Dendritic cell treated with granulocyte-macrophage colony-stimulating factor and Interleukin-4, amounts not matched to agents 40 ng/mL and 50 ng/mL, for 4 days (primary cell): ENCODE measurements around the gene FAM107B.

Experiments used
- H3K27ac Mint-ChIP-seq: one replicate; pipeline ENCODE4 v1.8.0; 2022; ENCODE audit warnings: mild to moderate bottlenecking, mixed read lengths
- H3K27me3 Mint-ChIP-seq: one replicate; pipeline ENCODE4 v1.8.0; 2022; ENCODE audit warnings: mild to moderate bottlenecking, mixed read lengths
- H3K36me3 Mint-ChIP-seq: one replicate; pipeline ENCODE4 v1.8.0; 2022; ENCODE audit warnings: low read depth, mixed read lengths
- H3K4me1 Mint-ChIP-seq: one replicate; pipeline ENCODE4 v1.8.0; 2022; ENCODE audit warnings: low read depth, mixed read lengths
- H3K4me3 Mint-ChIP-seq: one replicate; pipeline ENCODE4 v1.8.0; 2022; ENCODE audit warnings: mild to moderate bottlenecking, moderate library complexity, mixed read lengths
- H3K9me3 Mint-ChIP-seq: one replicate; pipeline ENCODE4 v1.8.0; 2022; ENCODE audit warnings: mixed read lengths
- intact Hi-C: fragments of 100-400 bp; cut with micrococcal nuclease; formaldehyde crosslinking; loops from one replicate; pipeline ENCODE4 v1.15.0; 2022

FAM107B gene

DNA sequence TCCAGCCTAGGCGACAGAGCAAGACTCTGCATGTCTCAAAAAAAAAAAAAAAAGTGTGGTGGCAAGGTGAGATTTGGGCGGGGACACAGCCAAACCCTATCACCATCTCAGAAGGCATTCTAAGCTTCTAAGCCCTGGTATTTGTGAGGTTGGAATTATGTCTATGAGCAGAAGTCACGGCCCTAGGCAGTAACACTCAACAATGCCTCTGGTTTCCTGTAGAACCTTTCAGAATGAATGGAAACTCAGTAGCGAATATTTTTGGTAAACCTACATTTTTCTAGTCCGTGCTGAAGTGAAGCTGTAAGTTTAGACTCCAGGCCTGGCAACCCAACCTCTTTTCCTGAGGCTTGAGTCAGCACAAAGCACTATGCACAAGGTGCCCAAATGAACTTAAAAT, 88.3 kb downstream of the FAM107B start:
- H3K9me3 Mint-ChIP-seq = no peaks in the 10 kb centered on the region
- no peak overlapping the region for H3K27ac Mint-ChIP-seq
- H3K27me3 Mint-ChIP-seq = peaks cover 23% of the 10 kb centered on the region
- H3K36me3 Mint-ChIP-seq = no peaks in the 10 kb centered on the region
- no peak overlapping the region for H3K4me3 Mint-ChIP-seq
- peaks cover 25% of the 10 kb centered on the region for H3K4me1 Mint-ChIP-seq
- intact Hi-C loops = no loop called here

DNA sequence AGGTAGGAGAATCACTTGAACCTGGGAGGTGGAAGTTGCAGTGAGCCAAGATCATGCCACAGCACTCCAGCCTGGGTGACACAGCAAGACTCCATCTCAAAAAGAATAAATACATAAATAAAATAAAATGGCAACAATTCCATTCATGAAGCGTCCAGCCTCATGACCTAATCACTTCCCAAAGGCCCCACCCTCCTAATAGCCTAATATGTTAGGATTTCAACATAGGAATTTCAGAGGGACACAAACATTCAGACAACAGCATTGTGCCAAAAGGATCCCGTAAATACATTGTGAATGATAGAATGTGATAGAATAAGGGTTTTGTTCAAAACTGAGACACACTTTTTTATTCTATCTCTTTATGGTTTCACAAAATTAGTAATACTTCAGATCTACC, 90.3 kb downstream of the FAM107B start:
- Mint-ChIP-seq H3K36me3 (no peaks in the 10 kb centered on the region), H3K27ac (no peak overlapping the region), H3K27me3 (peaks cover 21% of the 10 kb centered on the region), H3K4me3 (no peak overlapping the region), H3K9me3 (no peaks in the 10 kb centered on the region), H3K4me1 (peaks cover 33% of the 10 kb centered on the region)
- intact Hi-C loops = no loop called here

- Mint-ChIP-seq H3K4me1 (peaks cover 25% of the 10 kb centered on the region), H3K9me3 (no peaks in the 10 kb centered on the region), H3K4me3 (no peak overlapping the region), H3K36me3 (no peaks in the 10 kb centered on the region), H3K27me3 (peaks cover 19% of the 10 kb centered on the region), H3K27ac (no peak overlapping the region)
- intact Hi-C loops = no loop called here
Measured at GRCh38 chr10:14683256-14683655, 91.4 kb downstream of the FAM107B start.

- no peak overlapping the region for H3K4me3 Mint-ChIP-seq
- H3K9me3 Mint-ChIP-seq = no peaks in the 10 kb centered on the region
- H3K27me3 Mint-ChIP-seq = peaks cover 14% of the 10 kb centered on the region
- no peak overlapping the region for H3K27ac Mint-ChIP-seq
- no peaks in the 10 kb centered on the region for H3K36me3 Mint-ChIP-seq
- H3K4me1 Mint-ChIP-seq = peaks cover 18% of the 10 kb centered on the region
- intact Hi-C loops = no loop called here
Measured at GRCh38 chr10:14681802-14682201, 92.9 kb downstream of the FAM107B start.

DNA sequence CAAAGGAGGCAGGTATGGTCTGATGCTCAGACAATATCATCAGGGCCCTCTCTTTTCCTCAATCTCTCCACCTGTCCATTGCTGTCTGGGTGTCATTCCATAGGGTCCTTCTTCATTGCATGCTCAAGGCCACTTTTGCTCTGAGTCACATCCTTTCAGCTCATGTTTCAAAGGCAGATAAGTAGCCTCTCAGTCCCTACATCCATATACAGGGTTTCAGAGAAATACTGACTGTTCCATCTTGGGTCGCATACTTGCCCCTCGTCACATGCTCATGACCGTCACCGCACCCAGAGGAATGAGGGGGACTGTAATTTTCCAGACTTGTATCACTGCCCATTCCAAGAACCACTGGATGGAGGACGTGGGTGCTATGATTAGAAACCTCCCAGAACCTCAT, 93.4 kb downstream of the FAM107B start:
- no peak overlapping the region for H3K27ac Mint-ChIP-seq
- peaks cover 18% of the 10 kb centered on the region for H3K4me1 Mint-ChIP-seq
- no peak overlapping the region for H3K4me3 Mint-ChIP-seq
- peaks cover 17% of the 10 kb centered on the region for H3K27me3 Mint-ChIP-seq
- intact Hi-C loops = no loop called here
- no peaks in the 10 kb centered on the region for H3K9me3 Mint-ChIP-seq
- H3K36me3 Mint-ChIP-seq = no peaks in the 10 kb centered on the region

DNA sequence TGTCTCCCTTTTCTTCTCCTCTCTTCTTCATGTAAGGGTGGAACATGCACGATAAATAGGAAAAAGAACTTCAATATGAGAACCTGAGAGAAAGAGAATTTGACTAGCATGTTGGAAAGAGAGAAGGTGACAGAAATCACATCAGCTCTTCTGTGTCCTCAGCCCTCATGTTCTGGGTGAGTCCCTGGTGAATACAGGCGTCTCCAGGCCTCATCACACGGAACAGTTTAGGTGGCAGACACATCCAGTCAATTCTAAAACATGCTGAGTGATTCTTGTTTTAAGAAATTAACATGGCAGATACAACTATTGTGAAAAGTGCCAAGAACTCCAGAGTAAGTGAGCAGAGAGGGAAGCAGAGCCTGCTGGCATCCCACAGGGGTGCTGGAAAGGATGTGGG, 96.1 kb downstream of the FAM107B start:
- peaks cover 24% of the 10 kb centered on the region for H3K4me1 Mint-ChIP-seq
- H3K4me3 Mint-ChIP-seq = no peak overlapping the region
- intact Hi-C loops = no loop called here
- H3K36me3 Mint-ChIP-seq = no peaks in the 10 kb centered on the region
- H3K27ac Mint-ChIP-seq = no peak overlapping the region
- H3K9me3 Mint-ChIP-seq = no peaks in the 10 kb centered on the region
- H3K27me3 Mint-ChIP-seq = peaks cover 21% of the 10 kb centered on the region

- Mint-ChIP-seq H3K36me3 (no peaks in the 10 kb centered on the region), H3K27me3 (peaks cover 27% of the 10 kb centered on the region), H3K27ac (no peak overlapping the region), H3K4me1 (peaks cover 30% of the 10 kb centered on the region), H3K9me3 (no peaks in the 10 kb centered on the region), H3K4me3 (no peak overlapping the region)
- intact Hi-C loops = no loop called here
Measured at GRCh38 chr10:14676732-14677131, 98.0 kb downstream of the FAM107B start.

DNA sequence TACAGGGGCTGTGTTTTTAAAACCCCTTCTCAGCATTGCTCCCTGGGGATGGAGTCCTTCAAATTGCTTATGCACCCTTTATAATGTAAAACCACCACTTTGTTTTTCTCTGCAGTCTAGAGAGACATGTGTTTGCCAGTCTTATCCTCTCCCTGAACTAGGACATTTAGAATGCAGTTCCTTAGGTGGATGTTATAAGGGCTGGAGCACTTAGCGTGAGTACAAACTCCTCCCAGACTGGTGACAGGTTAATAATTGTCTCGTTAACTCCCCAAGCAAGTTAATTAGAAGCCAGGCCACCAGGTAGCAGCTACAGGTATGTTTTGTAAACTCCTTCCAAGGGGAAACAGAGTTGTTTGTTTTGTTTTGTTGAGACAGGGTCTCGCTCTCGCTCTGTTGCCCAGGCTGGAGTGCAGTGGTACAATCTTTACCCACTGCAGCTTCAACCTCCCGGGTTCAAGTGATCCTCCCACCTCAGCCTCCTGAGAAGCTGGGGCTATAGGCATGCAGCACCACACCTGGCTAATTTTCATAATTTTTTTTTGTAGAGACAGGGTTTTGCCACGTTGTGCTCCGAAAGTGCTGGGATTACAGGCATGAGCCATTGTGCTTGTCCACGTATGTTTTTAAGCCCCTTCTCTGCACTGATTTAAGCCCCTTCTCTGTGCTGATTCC, 100.2 kb downstream of the FAM107B start:
- Mint-ChIP-seq H3K27me3 (peaks cover 18% of the 10 kb centered on the region), H3K36me3 (no peaks in the 10 kb centered on the region), H3K27ac (no peak overlapping the region), H3K4me1 (peaks cover 27% of the 10 kb centered on the region), H3K9me3 (no peaks in the 10 kb centered on the region), H3K4me3 (no peak overlapping the region)
- intact Hi-C loops = no loop called here

DNA sequence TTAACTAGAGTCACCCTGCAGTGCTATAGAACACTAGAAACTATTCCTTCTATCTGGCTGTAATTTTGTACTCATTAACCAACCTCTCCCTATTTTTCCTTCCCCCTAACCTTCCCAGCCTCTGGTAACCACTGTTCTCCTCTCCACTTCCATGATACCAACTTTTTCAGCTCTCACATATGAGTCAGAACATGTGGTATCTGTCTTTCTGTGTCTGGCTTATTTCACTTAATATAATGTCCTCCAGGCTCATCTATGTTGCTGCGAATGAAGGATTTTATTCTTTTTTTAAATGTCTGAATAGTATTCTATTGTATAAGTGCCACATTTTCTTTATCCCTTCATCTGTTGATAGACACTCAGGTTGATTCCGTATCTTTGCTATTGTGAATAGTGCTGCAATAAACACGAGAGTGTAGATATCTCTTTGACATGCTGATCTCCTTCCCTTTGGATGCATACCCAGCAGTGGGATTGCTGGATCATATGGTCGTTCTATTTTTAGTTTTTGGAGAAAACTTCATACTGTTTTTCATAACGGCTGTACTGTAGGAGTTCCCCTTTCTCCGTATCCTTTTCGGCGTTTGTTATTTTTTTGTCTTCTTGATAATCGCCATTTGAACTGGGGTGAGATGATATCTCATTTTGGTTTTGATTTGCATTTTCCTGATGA, 101.4 kb downstream of the FAM107B start:
- no peaks in the 10 kb centered on the region for H3K36me3 Mint-ChIP-seq
- no peak overlapping the region for H3K27ac Mint-ChIP-seq

GRCh38 chr10:14671386-14671831, 103.3 kb downstream of the FAM107B start:
- peaks cover 12% of the 10 kb centered on the region for H3K27me3 Mint-ChIP-seq
- intact Hi-C loops = no loop called here
- no peak overlapping the region for H3K27ac Mint-ChIP-seq
- no peak overlapping the region for H3K4me3 Mint-ChIP-seq
- H3K4me1 Mint-ChIP-seq = peaks cover 27% of the 10 kb centered on the region
- H3K36me3 Mint-ChIP-seq = peaks cover 3% of the 10 kb centered on the region
- H3K9me3 Mint-ChIP-seq = peaks cover 7% of the 10 kb centered on the region

More for the DNA sequence above, 101.4 kb downstream of the FAM107B start:
- intact Hi-C loops = no loop called here
- peaks cover 27% of the 10 kb centered on the region for H3K4me1 Mint-ChIP-seq
- peak overlapping the region; percentile 24 for H3K4me3 Mint-ChIP-seq
- H3K27me3 Mint-ChIP-seq = peaks cover 18% of the 10 kb centered on the region
- H3K9me3 Mint-ChIP-seq = no peaks in the 10 kb centered on the region

- H3K27me3 Mint-ChIP-seq = peaks cover 12% of the 10 kb centered on the region
- H3K4me1 Mint-ChIP-seq = peaks cover 27% of the 10 kb centered on the region
- no peak overlapping the region for H3K4me3 Mint-ChIP-seq
- H3K9me3 Mint-ChIP-seq = peaks cover 15% of the 10 kb centered on the region
- no peak overlapping the region for H3K27ac Mint-ChIP-seq
- peaks cover 10% of the 10 kb centered on the region for H3K36me3 Mint-ChIP-seq
- intact Hi-C loops = no loop called here
Measured at GRCh38 chr10:14670551-14671240, 104.0 kb downstream of the FAM107B start.

GRCh38 chr10:14669576-14669975, 105.1 kb downstream of the FAM107B start:
- peaks cover 18% of the 10 kb centered on the region for H3K9me3 Mint-ChIP-seq
- intact Hi-C loops = no loop called here
- H3K36me3 Mint-ChIP-seq = peaks cover 10% of the 10 kb centered on the region
- H3K4me1 Mint-ChIP-seq = peaks cover 27% of the 10 kb centered on the region
- no peak overlapping the region for H3K4me3 Mint-ChIP-seq
- H3K27me3 Mint-ChIP-seq = peaks cover 9% of the 10 kb centered on the region
- no peak overlapping the region for H3K27ac Mint-ChIP-seq

DNA sequence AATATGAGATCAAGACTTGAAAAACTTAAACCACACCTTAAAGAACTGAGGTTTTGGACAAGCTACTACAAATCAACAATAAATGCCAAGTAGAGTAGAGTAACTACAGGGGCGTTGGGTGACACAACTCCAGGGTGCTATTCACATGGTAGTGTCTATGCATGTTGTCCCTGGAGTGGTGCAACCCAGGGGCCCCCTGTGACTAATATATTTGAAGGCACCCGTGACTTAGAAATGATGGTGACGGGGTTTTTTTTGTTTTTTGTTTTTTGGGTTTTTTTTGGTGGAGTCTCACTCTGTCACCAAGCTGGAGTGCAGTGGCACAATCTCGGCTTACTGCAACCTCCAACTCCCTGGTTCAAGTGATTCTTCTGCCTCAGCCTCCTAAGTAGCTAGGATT, 106.9 kb downstream of the FAM107B start:
- intact Hi-C loops = no loop called here
- Mint-ChIP-seq H3K4me1 (peaks cover 20% of the 10 kb centered on the region), H3K4me3 (no peak overlapping the region), H3K9me3 (peaks cover 18% of the 10 kb centered on the region), H3K27me3 (no peaks in the 10 kb centered on the region), H3K27ac (no peak overlapping the region), H3K36me3 (peaks cover 10% of the 10 kb centered on the region)

DNA sequence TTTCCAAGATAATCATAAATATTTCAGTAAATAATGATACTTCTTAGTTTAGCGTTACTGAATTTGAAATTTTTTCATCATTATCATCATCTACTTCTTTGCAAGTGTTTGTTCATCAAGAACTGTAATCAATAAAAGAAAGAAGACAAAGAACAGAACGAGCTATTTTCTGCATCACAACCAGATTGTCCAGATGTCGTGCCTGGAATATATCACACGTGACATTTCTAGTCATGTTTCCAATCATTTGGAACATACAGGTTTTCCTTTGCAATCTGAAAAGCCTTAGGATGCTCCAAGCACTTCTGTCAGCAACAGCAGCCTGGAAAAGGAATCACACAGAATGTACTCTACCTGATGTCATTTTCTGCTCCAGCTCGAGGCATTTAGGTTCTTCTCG, 107.4 kb downstream of the FAM107B start:
- Mint-ChIP-seq H3K4me1 (peaks cover 22% of the 10 kb centered on the region), H3K27ac (no peak overlapping the region), H3K9me3 (peaks cover 23% of the 10 kb centered on the region), H3K36me3 (peaks cover 10% of the 10 kb centered on the region), H3K27me3 (no peaks in the 10 kb centered on the region), H3K4me3 (no peak overlapping the region)
- intact Hi-C loops = no loop called here
